SH-SY5Y (cell line): ENCODE results near the gene PPFIA1.

Experiments
- GATA2 ChIP-seq: IDR thresholded peaks from 2 replicates; pipeline ENCODE4 v1.6.1; 2011; ENCODE audit warnings: mild to moderate bottlenecking, low read depth, low read length
- GATA3 ChIP-seq: IDR thresholded peaks from 2 replicates; pipeline ENCODE4 v1.6.1; 2011; ENCODE audit warnings: low read depth, mild to moderate bottlenecking, low read length, moderate library complexity

PPFIA1 gene

GRCh38 chr11:70409871-70410270, 139.4 kb downstream of the PPFIA1 start:
- TF ChIP-seq GATA3 (no peak), GATA2 (no peak)

GRCh38 chr11:70410276-70411205, 140.1 kb downstream of the PPFIA1 start:
- TF ChIP-seq GATA3 (no peak), GATA2 (no peak)

- TF ChIP-seq GATA2 = no peak
- TF ChIP-seq GATA3 = no peak
Observed at GRCh38 chr11:70411713-70412452, 141.4 kb downstream of the PPFIA1 start.

- no peak for TF ChIP-seq GATA3
- no peak for TF ChIP-seq GATA2
Observed at GRCh38 chr11:70413151-70413550, 142.7 kb downstream of the PPFIA1 start.

GRCh38 chr11:70414341-70415100, 144.0 kb downstream of the PPFIA1 start:
- TF ChIP-seq GATA2 (no peak), GATA3 (no peak)

- TF ChIP-seq GATA3 (no peak), GATA2 (no peak)
Observed at GRCh38 chr11:70415191-70415590, 144.7 kb downstream of the PPFIA1 start.

- no peak for TF ChIP-seq GATA2
- no peak for TF ChIP-seq GATA3
Observed at GRCh38 chr11:70415642-70416395, 145.3 kb downstream of the PPFIA1 start.

- TF ChIP-seq GATA2 (no peak), GATA3 (no peak)
Observed at GRCh38 chr11:70416881-70417280, 146.4 kb downstream of the PPFIA1 start.

- no peak for TF ChIP-seq GATA2
- no peak for TF ChIP-seq GATA3
Observed at GRCh38 chr11:70418130-70418529, 147.6 kb downstream of the PPFIA1 start.

GRCh38 chr11:70419307-70420007, 149.0 kb downstream of the PPFIA1 start:
- TF ChIP-seq GATA2 = no peak
- TF ChIP-seq GATA3 = no peak

GRCh38 chr11:70420008-70420464, 149.5 kb downstream of the PPFIA1 start:
- TF ChIP-seq GATA3 (no peak), GATA2 (no peak)

- no peak for TF ChIP-seq GATA2
- no peak for TF ChIP-seq GATA3
Observed at GRCh38 chr11:70420496-70420895, 150.0 kb downstream of the PPFIA1 start.

- TF ChIP-seq GATA2 (no peak), GATA3 (no peak)
Observed at GRCh38 chr11:70421123-70421522, 150.6 kb downstream of the PPFIA1 start.
